Astrocyte of the cerebellum (primary cell): ENCODE results near the gene FN1.

Experiments
- DNase-seq: peaks from one replicate; pipeline ENCODE4 v3.0.0-alpha.2; 2011; ENCODE audit warnings: low read depth
- H3K4me3 ChIP-seq: 2 replicates; pipeline ENCODE4 v1.5.1; 2011; ENCODE audit warnings: mild to moderate bottlenecking, low read depth, low read length, moderate library complexity
- in situ Hi-C: cut with HindIII; loops from 2 replicates; pipeline ENCODE4 v1.10.0; 2017; ENCODE audit warnings: low sequenced_read_pairs
- TF ChIP-seq, protein P1 (sequence below): IDR thresholded peaks from 2 replicates; pipeline ENCODE4 v1.5.1; 2012; ENCODE audit warnings: low read length, low read depth, moderate library complexity, mild to moderate bottlenecking; ENCODE audit errors: missing control alignments

The FN1 gene

GRCh38 chr2:215354771-215355695 is 80.8 kb downstream of the FN1 start:
- no peak overlapping the region for H3K4me3 ChIP-seq
- TF ChIP-seq, protein P1, sequence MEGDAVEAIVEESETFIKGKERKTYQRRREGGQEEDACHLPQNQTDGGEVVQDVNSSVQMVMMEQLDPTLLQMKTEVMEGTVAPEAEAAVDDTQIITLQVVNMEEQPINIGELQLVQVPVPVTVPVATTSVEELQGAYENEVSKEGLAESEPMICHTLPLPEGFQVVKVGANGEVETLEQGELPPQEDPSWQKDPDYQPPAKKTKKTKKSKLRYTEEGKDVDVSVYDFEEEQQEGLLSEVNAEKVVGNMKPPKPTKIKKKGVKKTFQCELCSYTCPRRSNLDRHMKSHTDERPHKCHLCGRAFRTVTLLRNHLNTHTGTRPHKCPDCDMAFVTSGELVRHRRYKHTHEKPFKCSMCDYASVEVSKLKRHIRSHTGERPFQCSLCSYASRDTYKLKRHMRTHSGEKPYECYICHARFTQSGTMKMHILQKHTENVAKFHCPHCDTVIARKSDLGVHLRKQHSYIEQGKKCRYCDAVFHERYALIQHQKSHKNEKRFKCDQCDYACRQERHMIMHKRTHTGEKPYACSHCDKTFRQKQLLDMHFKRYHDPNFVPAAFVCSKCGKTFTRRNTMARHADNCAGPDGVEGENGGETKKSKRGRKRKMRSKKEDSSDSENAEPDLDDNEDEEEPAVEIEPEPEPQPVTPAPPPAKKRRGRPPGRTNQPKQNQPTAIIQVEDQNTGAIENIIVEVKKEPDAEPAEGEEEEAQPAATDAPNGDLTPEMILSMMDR = no peak
- DNase-seq = no peak
- in situ Hi-C loops = no loop called here

DNA sequence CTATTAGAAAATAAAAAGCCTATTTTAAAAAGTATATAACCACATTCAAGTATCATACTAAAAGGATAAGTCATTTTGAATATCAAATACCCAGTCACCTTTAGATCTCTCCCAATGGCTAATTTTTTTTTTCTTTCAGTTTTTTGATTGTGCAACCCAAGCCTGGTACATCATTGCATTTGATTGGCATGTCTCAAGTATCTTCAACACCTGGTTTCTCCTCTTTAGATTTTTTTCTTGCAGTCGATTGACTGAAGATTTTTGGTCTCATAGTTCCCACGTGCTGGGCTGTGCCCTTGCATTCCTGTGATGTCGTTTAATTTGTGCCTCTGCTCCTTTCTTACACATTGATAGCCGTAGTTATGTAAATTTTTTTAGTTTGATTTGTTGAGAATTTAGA is 83.3 kb downstream of the FN1 start:
- in situ Hi-C loops = no loop called here
- H3K4me3 ChIP-seq = no peak overlapping the region
- DNase-seq = no peak
- TF ChIP-seq, protein P1 = no peak

DNA sequence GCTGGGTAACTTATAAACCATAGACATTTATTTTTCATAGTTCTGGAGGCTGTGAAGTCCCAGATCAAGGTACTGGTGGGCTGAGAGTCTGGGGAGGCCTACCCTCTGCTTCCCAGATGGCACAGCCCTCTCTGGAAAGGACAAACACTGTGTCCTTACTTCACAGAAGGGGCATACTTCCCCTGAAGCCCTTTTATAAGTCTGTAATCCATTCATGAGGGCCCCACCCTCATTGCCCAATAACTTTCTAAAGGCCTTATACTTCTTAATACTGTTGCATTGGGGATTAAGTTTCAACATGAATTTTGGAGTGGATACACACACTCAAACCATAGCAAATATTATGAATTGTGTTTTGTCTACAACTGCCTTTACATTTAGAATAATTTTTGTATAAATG is 88.0 kb downstream of the FN1 start:
- TF ChIP-seq, protein P1 = no peak
- H3K4me3 ChIP-seq = no peak overlapping the region
- in situ Hi-C loops = no loop called here
- DNase-seq = no peak

DNA sequence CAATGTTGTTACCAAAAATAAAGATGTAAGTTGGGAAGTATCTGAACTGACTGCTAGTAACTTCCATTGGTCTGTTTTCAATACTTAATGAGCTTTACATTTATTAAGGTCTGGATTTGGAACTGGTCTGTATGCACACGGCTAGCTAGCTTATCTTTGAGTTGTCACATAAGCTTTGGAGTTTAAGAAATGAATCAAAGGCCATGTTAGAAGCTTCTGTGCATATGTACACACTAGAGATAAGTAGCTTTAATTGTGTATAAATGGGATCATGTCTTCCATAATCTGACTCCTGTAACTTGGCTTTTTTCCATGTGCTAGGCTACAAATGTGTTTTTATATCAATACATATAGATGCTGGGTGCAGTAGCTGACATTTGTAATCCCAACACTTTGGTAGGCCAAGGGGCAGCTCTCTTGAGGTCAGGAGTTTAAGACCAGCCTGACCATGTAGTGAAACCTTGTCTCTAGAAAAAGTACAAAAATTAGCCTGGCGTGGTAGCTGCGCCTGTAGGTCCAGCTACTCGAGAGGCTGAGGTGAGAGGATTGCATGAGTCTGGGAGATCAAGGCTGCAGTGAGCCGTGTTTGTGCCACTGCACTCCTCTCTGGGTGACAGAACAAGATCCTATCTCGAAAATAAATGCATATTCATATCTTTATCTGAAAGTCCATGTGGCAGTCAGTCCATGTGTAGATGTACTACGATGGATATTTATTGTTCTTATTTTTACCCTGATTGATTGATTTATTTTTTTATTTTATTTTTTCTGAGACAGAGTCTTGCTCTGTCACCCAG is 96.8 kb downstream of the FN1 start:
- H3K4me3 ChIP-seq = no peak overlapping the region
- in situ Hi-C loops = no loop called here
- TF ChIP-seq, protein P1 = no peak
- DNase-seq = no peak

- in situ Hi-C loops = no loop called here
- H3K4me3 ChIP-seq = no peak overlapping the region
- TF ChIP-seq, protein P1 = no peak
- no peak for DNase-seq
Measured at GRCh38 chr2:215332872-215333595, 102.8 kb downstream of the FN1 start.

DNA sequence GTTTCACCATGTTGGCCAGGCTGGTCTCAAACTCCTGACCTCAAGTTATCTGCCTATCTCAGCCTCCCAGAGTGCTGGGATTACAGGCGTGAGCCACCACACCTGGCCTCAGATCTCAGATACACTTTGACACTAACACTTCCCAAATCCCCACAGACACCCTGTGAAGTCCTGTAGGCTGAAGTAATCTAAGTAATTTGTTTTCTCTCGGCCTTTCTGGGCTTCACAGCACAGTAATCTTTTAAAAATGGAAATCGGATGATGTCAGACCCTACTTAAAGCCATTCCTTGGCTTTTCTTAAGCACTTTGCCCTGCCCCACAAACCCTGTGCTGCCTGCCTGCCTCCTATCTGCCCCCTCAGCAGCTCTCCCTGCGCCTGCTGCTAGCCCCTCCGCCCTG is 107.8 kb downstream of the FN1 start:
- no peak for DNase-seq
- TF ChIP-seq, protein P1 = no peak
- in situ Hi-C loops = no loop called here
- H3K4me3 ChIP-seq = no peak overlapping the region
